T-helper 2 cell treated with Interferon-gamma antibody and Interleukin-4, amounts not matched to agents 5 μg/mL and 100 μg/mL, for 36 hours (primary cell): ENCODE measurements around the gene NAP1L4.

Experiments used
- DNase-seq: peaks from one replicate; pipeline ENCODE4 v3.0.0; 2021; ENCODE audit warnings: low spot score
- H3K27ac Mint-ChIP-seq: one replicate; pipeline ENCODE4 v1.8.0; 2021; ENCODE audit warnings: mild to moderate bottlenecking, mixed read lengths
- H3K27me3 Mint-ChIP-seq: one replicate; pipeline ENCODE4 v1.8.0; 2021; ENCODE audit warnings: low read depth, mixed read lengths
- H3K36me3 Mint-ChIP-seq: one replicate; pipeline ENCODE4 v1.8.0; 2021; ENCODE audit warnings: low read depth, mixed read lengths
- H3K4me1 Mint-ChIP-seq: one replicate; pipeline ENCODE4 v1.8.0; 2021; ENCODE audit warnings: low read depth, mixed read lengths
- H3K4me3 Mint-ChIP-seq: one replicate; pipeline ENCODE4 v1.8.0; 2022; ENCODE audit warnings: mild to moderate bottlenecking, moderate library complexity, mixed read lengths
- H3K9me3 Mint-ChIP-seq: one replicate; pipeline ENCODE4 v1.8.0; 2021; ENCODE audit warnings: mixed read lengths

Gene NAP1L4

GRCh38 chr11:2992997-2993325 lies 832 bp upstream of the NAP1L4 start:
- H3K36me3 Mint-ChIP-seq: peaks cover 32% of the 10 kb centered on the region
- peak overlapping the region; percentile 99 for H3K27ac Mint-ChIP-seq
- peaks cover 2% of the 10 kb centered on the region for H3K27me3 Mint-ChIP-seq

GRCh38 chr11:2991452-2992233 lies 486 bp downstream of the NAP1L4 start:
- Mint-ChIP-seq H3K27ac (peak overlapping the region; percentile 99), H3K27me3 (peaks cover 2% of the 10 kb centered on the region), H3K36me3 (peaks cover 40% of the 10 kb centered on the region), H3K9me3 (no peaks in the 10 kb centered on the region), H3K4me1 (peaks cover 26% of the 10 kb centered on the region), H3K4me3 (peak overlapping the region; percentile 97)
- no peak for DNase-seq

More at GRCh38 chr11:2992997-2993325, 832 bp upstream of the NAP1L4 start:
- DNase-seq: no peak
- H3K9me3 Mint-ChIP-seq: no peaks in the 10 kb centered on the region
- H3K4me3 Mint-ChIP-seq: peak overlapping the region; percentile 97
- H3K4me1 Mint-ChIP-seq: peaks cover 21% of the 10 kb centered on the region

GRCh38 chr11:2990617-2991451 lies 1.3 kb downstream of the NAP1L4 start:
- peak overlapping the region; percentile 96 for H3K4me3 Mint-ChIP-seq
- DNase-seq: no peak
- H3K36me3 Mint-ChIP-seq: peaks cover 40% of the 10 kb centered on the region
- H3K9me3 Mint-ChIP-seq: no peaks in the 10 kb centered on the region
- peak overlapping the region; percentile 97 for H3K27ac Mint-ChIP-seq
- H3K4me1 Mint-ChIP-seq: peaks cover 26% of the 10 kb centered on the region
- peaks cover 2% of the 10 kb centered on the region for H3K27me3 Mint-ChIP-seq

- no peaks in the 10 kb centered on the region for H3K9me3 Mint-ChIP-seq
- peaks cover 32% of the 10 kb centered on the region for H3K4me1 Mint-ChIP-seq
- peak overlapping the region; percentile 96 for H3K4me3 Mint-ChIP-seq
- H3K36me3 Mint-ChIP-seq: peaks cover 43% of the 10 kb centered on the region
- H3K27ac Mint-ChIP-seq: peak overlapping the region; percentile 97
- H3K27me3 Mint-ChIP-seq: peaks cover 2% of the 10 kb centered on the region
- DNase-seq: no peak
Measured at GRCh38 chr11:2989551-2989950, 2.6 kb downstream of the NAP1L4 start.

- peak overlapping the region; percentile 96 for H3K4me3 Mint-ChIP-seq
- H3K27ac Mint-ChIP-seq: peak overlapping the region; percentile 97
- H3K27me3 Mint-ChIP-seq: peaks cover 2% of the 10 kb centered on the region
- DNase-seq: no peak
- no peaks in the 10 kb centered on the region for H3K9me3 Mint-ChIP-seq
- peaks cover 46% of the 10 kb centered on the region for H3K36me3 Mint-ChIP-seq
- peaks cover 34% of the 10 kb centered on the region for H3K4me1 Mint-ChIP-seq
Measured at GRCh38 chr11:2989006-2989405, 3.1 kb downstream of the NAP1L4 start.

- Mint-ChIP-seq H3K27ac (peak overlapping the region; percentile 97), H3K4me1 (peaks cover 39% of the 10 kb centered on the region), H3K9me3 (no peaks in the 10 kb centered on the region), H3K27me3 (peaks cover 2% of the 10 kb centered on the region), H3K4me3 (peak overlapping the region; percentile 96), H3K36me3 (peaks cover 53% of the 10 kb centered on the region)
- no peak for DNase-seq
Measured at GRCh38 chr11:2987881-2988861, 4.0 kb downstream of the NAP1L4 start.

- H3K27ac Mint-ChIP-seq: no peak overlapping the region
- H3K4me1 Mint-ChIP-seq: peaks cover 39% of the 10 kb centered on the region
- no peaks in the 10 kb centered on the region for H3K9me3 Mint-ChIP-seq
- peak overlapping the region; percentile 3 for H3K4me3 Mint-ChIP-seq
- DNase-seq: no peak
- H3K36me3 Mint-ChIP-seq: peaks cover 34% of the 10 kb centered on the region
- H3K27me3 Mint-ChIP-seq: no peaks in the 10 kb centered on the region
Measured at GRCh38 chr11:2983908-2984307, 8.2 kb downstream of the NAP1L4 start.

- Mint-ChIP-seq H3K27ac (no peak overlapping the region), H3K9me3 (no peaks in the 10 kb centered on the region), H3K4me1 (peaks cover 34% of the 10 kb centered on the region), H3K36me3 (peaks cover 34% of the 10 kb centered on the region), H3K4me3 (no peak overlapping the region), H3K27me3 (no peaks in the 10 kb centered on the region)
- DNase-seq: no peak
Measured at GRCh38 chr11:2982214-2982613, 9.9 kb downstream of the NAP1L4 start.

- peaks cover 39% of the 10 kb centered on the region for H3K36me3 Mint-ChIP-seq
- H3K4me3 Mint-ChIP-seq: no peak overlapping the region
- peaks cover 41% of the 10 kb centered on the region for H3K4me1 Mint-ChIP-seq
- H3K27me3 Mint-ChIP-seq: no peaks in the 10 kb centered on the region
- no peak for DNase-seq
- H3K9me3 Mint-ChIP-seq: no peaks in the 10 kb centered on the region
- H3K27ac Mint-ChIP-seq: no peak overlapping the region
Measured at GRCh38 chr11:2981130-2981529, 11.0 kb downstream of the NAP1L4 start.

GRCh38 chr11:2980168-2980840 lies 11.8 kb downstream of the NAP1L4 start:
- Mint-ChIP-seq H3K36me3 (peaks cover 45% of the 10 kb centered on the region), H3K27ac (no peak overlapping the region), H3K9me3 (no peaks in the 10 kb centered on the region), H3K27me3 (no peaks in the 10 kb centered on the region), H3K4me1 (peaks cover 44% of the 10 kb centered on the region), H3K4me3 (no peak overlapping the region)
- no peak for DNase-seq

- peaks cover 33% of the 10 kb centered on the region for H3K4me1 Mint-ChIP-seq
- peak overlapping the region; percentile 73 for H3K27ac Mint-ChIP-seq
- no peak for DNase-seq
- H3K4me3 Mint-ChIP-seq: no peak overlapping the region
- H3K36me3 Mint-ChIP-seq: peaks cover 52% of the 10 kb centered on the region
- no peaks in the 10 kb centered on the region for H3K27me3 Mint-ChIP-seq
- no peaks in the 10 kb centered on the region for H3K9me3 Mint-ChIP-seq
Measured at GRCh38 chr11:2977113-2977512, 15.0 kb downstream of the NAP1L4 start.

GRCh38 chr11:2976294-2977063 lies 15.7 kb downstream of the NAP1L4 start:
- Mint-ChIP-seq H3K27me3 (no peaks in the 10 kb centered on the region), H3K4me3 (no peak overlapping the region), H3K9me3 (no peaks in the 10 kb centered on the region), H3K4me1 (peaks cover 28% of the 10 kb centered on the region), H3K36me3 (peaks cover 54% of the 10 kb centered on the region), H3K27ac (peak overlapping the region; percentile 52)
- no peak for DNase-seq
